ENCODE measurements around the gene GADD45A.
"Not testable (repeated sequence)": the region's sequence is repeated elsewhere in the genome, so short reads cannot be mapped to it uniquely, and the experiment has no call there.

The GADD45A gene

GRCh38 chr1:67719329-67720196 lies 34.6 kb downstream of the GADD45A start:
- no peak for DNase-seq (ENCODE audit: low read depth in 3 of 3, low spot score in 1 of 3)

GRCh38 chr1:67721112-67721511 lies 36.1 kb downstream of the GADD45A start:
- no peak for DNase-seq (ENCODE audit: low read depth in 3 of 3, low spot score in 1 of 3)

GRCh38 chr1:67721650-67722291 lies 36.8 kb downstream of the GADD45A start:
- no peak for DNase-seq (ENCODE audit: low read depth in 3 of 3, low spot score in 1 of 3)

GRCh38 chr1:67722292-67722944 lies 37.4 kb downstream of the GADD45A start:
- DNase-seq (ENCODE audit: low read depth in 3 of 3, low spot score in 1 of 3): no peak

- DNase-seq (ENCODE audit: low read depth in 3 of 3, low spot score in 1 of 3): no peak
These were observed 38.1 kb downstream of the GADD45A start for GRCh38 chr1:67723126-67723525.

GRCh38 chr1:67723620-67724019 lies 38.6 kb downstream of the GADD45A start:
- DNase-seq (ENCODE audit: low read depth in 3 of 3, low spot score in 1 of 3): no peak

GRCh38 chr1:67724928-67725560 lies 40.0 kb downstream of the GADD45A start:
- no peak for DNase-seq (ENCODE audit: low read depth in 3 of 3, low spot score in 1 of 3)

GRCh38 chr1:67726224-67726623 lies 41.2 kb downstream of the GADD45A start:
- no peak for DNase-seq (ENCODE audit: low read depth in 3 of 3, low spot score in 1 of 3)

- DNase-seq (ENCODE audit: low read depth in 3 of 3, low spot score in 1 of 3): no peak
These were observed 44.9 kb downstream of the GADD45A start for GRCh38 chr1:67729872-67730271.

GRCh38 chr1:67730312-67730711 lies 45.3 kb downstream of the GADD45A start:
- DNase-seq (ENCODE audit: low read depth in 3 of 3, low spot score in 1 of 3): not testable (repeated sequence)

GRCh38 chr1:67731322-67731721 lies 46.3 kb downstream of the GADD45A start:
- no peak for DNase-seq (ENCODE audit: low read depth in 3 of 3, low spot score in 1 of 3)

GRCh38 chr1:67732750-67733151 lies 47.8 kb downstream of the GADD45A start:
- no peak for DNase-seq (ENCODE audit: low read depth in 3 of 3, low spot score in 1 of 3)

GRCh38 chr1:67733681-67734322 lies 48.8 kb downstream of the GADD45A start:
- no peak for DNase-seq (ENCODE audit: low read depth in 3 of 3, low spot score in 1 of 3)

GRCh38 chr1:67734323-67734690 lies 49.3 kb downstream of the GADD45A start:
- no peak for DNase-seq (ENCODE audit: low read depth in 3 of 3, low spot score in 1 of 3)

- no peak for DNase-seq (ENCODE audit: low read depth in 3 of 3, low spot score in 1 of 3)
These were observed 50.2 kb downstream of the GADD45A start for GRCh38 chr1:67735206-67735605.

GRCh38 chr1:67735806-67736627 lies 51.0 kb downstream of the GADD45A start:
- DNase-seq (ENCODE audit: low read depth in 3 of 3, low spot score in 1 of 3): peak in 1 of 3 donors; percentile 7

- DNase-seq (ENCODE audit: low read depth in 3 of 3, low spot score in 1 of 3): no peak
These were observed 51.7 kb downstream of the GADD45A start for GRCh38 chr1:67736750-67737149.

GRCh38 chr1:67737875-67738274 lies 52.9 kb downstream of the GADD45A start:
- DNase-seq (ENCODE audit: low read depth in 3 of 3, low spot score in 1 of 3): no peak

Data from stimulated activated CD4-positive, alpha-beta T cell treated with anti-CD3 and anti-CD28 coated beads, TNF-alpha, amount 100 ng/mL, for 1 hour (primary cell).